IMR-90 (cell line): ENCODE data around the gene CHMP1A. TPM values are rescaled to one million over a fixed set of nuclear protein-coding genes. Genes with fewer than 3 reads are reported as not detected.

Experiments
- ATAC-seq: fragments of 200-7000 bp; cut with Tn5 transposase; 2 replicates; pipeline ENCODE4 v1.9.1; 2020; ENCODE audit warnings: low read depth, mild to moderate bottlenecking, moderate library complexity
- BruUV-seq: library from RNA; stranded (reverse); fragments of 400-500 nt; replicated peaks from 2 replicates; lab custom pipeline; 2021; lab: Mats Ljungman, UMichigan
- CTCF ChIA-PET: fragments of 300-600 bp; formaldehyde crosslinking; extraction: SDS; loops from one replicate; lab custom pipeline; 2021; ENCODE audit warnings: antibody characterized with exemption; lab: Yijun Ruan, JAX
- POLR2A ChIA-PET: fragments of 300-600 bp; sonication (Branson Sonifier 250); formaldehyde crosslinking; loops from one replicate; lab custom pipeline; 2022; ENCODE audit warnings: antibody characterized with exemption; ENCODE audit not compliant: unreplicated experiment; lab: Charles Lee
- DNase-seq: peaks from one replicate; pipeline ENCODE4 v3.0.0; 2013
- H2AFZ ChIP-seq: replicated peaks from 2 replicates; pipeline ENCODE3; 2013; ENCODE audit warnings: low read length, mild to moderate bottlenecking; ENCODE audit not compliant: poor library complexity
- H2AK5ac ChIP-seq: 2 replicates; pipeline ENCODE4 v1.6.1; 2013; ENCODE audit warnings: low read depth, low read length, inconsistent platforms
- H2AK9ac ChIP-seq: replicated peaks from 2 replicates; pipeline ENCODE3; 2013; ENCODE audit warnings: mild to moderate bottlenecking, low read depth, low read length, moderate library complexity; ENCODE audit not compliant: poor library complexity
- H2BK120ac ChIP-seq: 2 replicates; pipeline ENCODE4 v1.6.1; 2013; ENCODE audit warnings: low read depth, low read length, inconsistent platforms
- H2BK15ac ChIP-seq: 3 replicates; pipeline ENCODE4 v1.6.1; 2013; ENCODE audit warnings: low read depth, low read length, inconsistent platforms
- H2BK20ac ChIP-seq: 2 replicates; pipeline ENCODE4 v1.6.1; 2013; ENCODE audit warnings: low read depth, mild to moderate bottlenecking, inconsistent platforms, low read length, moderate library complexity
- H2BK5ac ChIP-seq: 2 replicates; pipeline ENCODE4 v1.6.1; 2013; ENCODE audit warnings: mild to moderate bottlenecking, low read depth, low read length, inconsistent platforms; ENCODE audit not compliant: poor library complexity, severe bottlenecking
- H3K14ac ChIP-seq: replicated peaks from 2 replicates; pipeline ENCODE4 v1.6.1; 2013; ENCODE audit warnings: low read depth, low read length, inconsistent platforms
- H3K18ac ChIP-seq: 2 replicates; pipeline ENCODE4 v1.6.1; 2013; ENCODE audit warnings: low read depth, low read length, control low read depth
- H3K23ac ChIP-seq: 2 replicates; pipeline ENCODE4 v1.6.1; 2013; ENCODE audit warnings: low read depth, low read length, inconsistent platforms
- H3K27ac ChIP-seq: 2 replicates; pipeline ENCODE4 v1.5.1; 2013; ENCODE audit warnings: mild to moderate bottlenecking, control low read depth, low read length; ENCODE audit not compliant: insufficient read depth
- H3K27me3 ChIP-seq: 2 replicates; pipeline ENCODE4 v1.6.1; 2013; ENCODE audit warnings: low read length; ENCODE audit not compliant: control insufficient read depth, insufficient read depth
- H3K36me3 ChIP-seq: 2 replicates; pipeline ENCODE4 v1.6.1; 2013; ENCODE audit warnings: low read length, mixed read lengths; ENCODE audit not compliant: control insufficient read depth, insufficient read depth
- H3K4ac ChIP-seq: 2 replicates; pipeline ENCODE4 v1.6.1; 2013; ENCODE audit warnings: low read depth, low read length, inconsistent platforms
- H3K4me1 ChIP-seq: 2 replicates; pipeline ENCODE4 v1.6.1; 2013; ENCODE audit warnings: low read length, mixed read lengths; ENCODE audit not compliant: control insufficient read depth, insufficient read depth
- H3K4me2 ChIP-seq: 2 replicates; pipeline ENCODE4 v1.6.1; 2013; ENCODE audit warnings: low read depth, mild to moderate bottlenecking, control low read depth, low read length, moderate library complexity
- H3K4me3 ChIP-seq: 2 replicates; pipeline ENCODE4 v1.5.1; 2013; ENCODE audit warnings: low read depth, mild to moderate bottlenecking, control low read depth, low read length, moderate library complexity; ENCODE audit not compliant: insufficient read depth
- H3K56ac ChIP-seq: 2 replicates; pipeline ENCODE4 v1.6.1; 2013; ENCODE audit warnings: low read length, inconsistent platforms; ENCODE audit not compliant: insufficient read depth; ENCODE audit errors: extremely low read depth
- H3K79me1 ChIP-seq, 2 experiments: 2 replicates each; pipeline ENCODE4 v1.6.1; 2013; ENCODE audit warnings: low read length in 2 of 2, inconsistent platforms in 1 of 2, low read depth in 1 of 2
- H3K9ac ChIP-seq: 2 replicates; pipeline ENCODE4 v1.6.1; 2013; ENCODE audit warnings: low read depth, low read length, control low read depth
- H3K9me1 ChIP-seq: 2 replicates; pipeline ENCODE4 v1.6.1; 2013; ENCODE audit warnings: low read length, inconsistent platforms; ENCODE audit not compliant: insufficient read depth
- H3K9me3 ChIP-seq: 2 replicates; pipeline ENCODE4 v1.6.1; 2013; ENCODE audit warnings: low read length; ENCODE audit not compliant: control insufficient read depth, insufficient read depth
- H4K20me1 ChIP-seq: 2 replicates; pipeline ENCODE4 v1.6.1; 2013; ENCODE audit warnings: low read length, inconsistent platforms; ENCODE audit not compliant: insufficient read depth
- H4K5ac ChIP-seq: 2 replicates; pipeline ENCODE4 v1.6.1; 2013; ENCODE audit warnings: mild to moderate bottlenecking, low read depth, low read length, control low read depth
- H4K8ac ChIP-seq, 2 experiments: 2 replicates each; pipeline ENCODE4 v1.6.1; 2013; ENCODE audit warnings: low read depth in 2 of 2, low read length in 2 of 2, control low read depth in 1 of 2, inconsistent platforms in 1 of 2
- H4K91ac ChIP-seq: 2 replicates; pipeline ENCODE4 v1.6.1; 2013; ENCODE audit warnings: low read depth, low read length, inconsistent platforms; ENCODE audit not compliant: insufficient read depth
- BHLHE40 ChIP-seq: fragments of 150-350 bp; IDR thresholded peaks from 2 replicates; pipeline ENCODE4 v1.6.1; 2016; ENCODE audit warnings: mild to moderate bottlenecking, low read depth, low read length
- CHD1 ChIP-seq: IDR thresholded peaks from 2 replicates; pipeline ENCODE4 v1.6.1; 2012; ENCODE audit warnings: low read depth, low read length, improper control_type of control experiment
- CTCF ChIP-seq: conservative IDR thresholded peaks from 2 replicates; pipeline ENCODE4 v1.5.1; 2012; ENCODE audit warnings: mild to moderate bottlenecking, low read depth, low read length, improper control_type of control experiment
- ELK1 ChIP-seq: fragments of 150-350 bp; IDR thresholded peaks from 2 replicates; pipeline ENCODE4 v1.6.1; 2016; ENCODE audit warnings: low read depth, mild to moderate bottlenecking, low read length, moderate library complexity, borderline replicate concordance
- FOS ChIP-seq: fragments of 150-350 bp; IDR thresholded peaks from 2 replicates; pipeline ENCODE4 v1.6.1; 2016; ENCODE audit warnings: low read depth, low read length
- MAFK ChIP-seq: IDR thresholded peaks from 2 replicates; pipeline ENCODE4 v1.6.1; 2012; ENCODE audit warnings: low read depth, low read length, improper control_type of control experiment
- MAZ ChIP-seq: IDR thresholded peaks from 2 replicates; pipeline ENCODE4 v1.6.1; 2012; ENCODE audit warnings: low read depth, mild to moderate bottlenecking, low read length, improper control_type of control experiment, moderate library complexity, borderline replicate concordance
- MXI1 ChIP-seq: IDR thresholded peaks from 2 replicates; pipeline ENCODE4 v1.6.1; 2012; ENCODE audit warnings: low read depth, mild to moderate bottlenecking, low read length, moderate library complexity, borderline replicate concordance
- NFE2L2 ChIP-seq: fragments of 150-350 bp; IDR thresholded peaks from 2 replicates; pipeline ENCODE4 v1.6.1; 2016; ENCODE audit warnings: low read depth, mild to moderate bottlenecking, low read length
- POLR2A ChIP-seq: IDR thresholded peaks from 2 replicates; pipeline ENCODE4 v1.6.1; 2012; ENCODE audit warnings: mild to moderate bottlenecking, low read depth, low read length
- RAD21 ChIP-seq: IDR thresholded peaks from 2 replicates; pipeline ENCODE4 v1.6.1; 2012; ENCODE audit warnings: low read length, improper control_type of control experiment
- RCOR1 ChIP-seq: IDR thresholded peaks from 2 replicates; pipeline ENCODE4 v1.6.1; 2012; ENCODE audit warnings: mild to moderate bottlenecking, low read length, improper control_type of control experiment; ENCODE audit not compliant: insufficient replicate concordance
- RFX5 ChIP-seq: IDR thresholded peaks from 2 replicates; pipeline ENCODE4 v1.8.0; 2012; ENCODE audit warnings: low read depth, mild to moderate bottlenecking, low read length, moderate library complexity
- SMC3 ChIP-seq: fragments of 150-350 bp; IDR thresholded peaks from 2 replicates; pipeline ENCODE4 v1.6.1; 2016; ENCODE audit warnings: low read depth, mild to moderate bottlenecking, antibody characterized with exemption, low read length, moderate library complexity
- WGBS, 2 experiments: methylation state at CpG; one replicate each; pipeline versions ENCODE4 v1.1.5 to v1.1.7; 2013; ENCODE audit warnings: missing lambda C conversion rate in 2 of 2; ENCODE audit not compliant: insufficient read length in 1 of 2; ENCODE audit errors: extremely low coverage in 2 of 2; 5-methylcytosine and 5-hydroxymethylcytosine counted together
- dilution Hi-C: fragments of 300-500 bp; cut with HindIII; formaldehyde crosslinking; loops from one replicate; pipeline ENCODE4 v1.14.3; 2018; ENCODE audit warnings: low sequenced_read_pairs; ENCODE audit not compliant: unreplicated experiment
- in situ Hi-C: fragments of 300-500 bp; cut with MboI; formaldehyde crosslinking; loops from 3 replicates; pipeline ENCODE4 v1.14.3; 2019; ENCODE audit warnings: low sequenced_read_pairs, inconsistent platforms, mixed read lengths
- intact Hi-C: fragments of 100-400 bp; cut with micrococcal nuclease; formaldehyde crosslinking; loops from 2 replicates; pipeline ENCODE4 v1.10.0; 2022
- polyA plus RNA-seq, 3 experiments: library from polyadenylated mRNA; depleted of rRNA; stranded (reverse); fragments of >200 nt; gene quantifications; 2 replicates each; pipeline ENCODE4 v1.2.3, GENCODE V29; 2012; ENCODE audit warnings: low replicate concordance in 1 of 3
- total RNA-seq: library from RNA; depleted of rRNA; stranded (reverse); fragments of >200 nt; gene quantifications from 2 replicates; pipeline ENCODE4 v1.2.3, GENCODE V29; 2012

CHMP1A gene
- total and polyA plus RNA-seq, 2 of the 4 experiments (the other 2 are of a cell fraction) = 97.3 to 99.8 TPM

GRCh38 chr16:89691231-89691985 lies 33.9 kb upstream of the CHMP1A start:
- peaks cover 47% of the 10 kb centered on the region for H3K36me3 ChIP-seq
- no TSS peak for BruUV-seq
- H2AK9ac ChIP-seq = no peak overlapping the region
- no peak overlapping the region for H2BK5ac ChIP-seq
- no peak overlapping the region for H3K4me2 ChIP-seq
- peaks cover 28 to 36% of the 10 kb centered on the region in 2 experiments for H3K79me1 ChIP-seq
- ChIA-PET CTCF (no interaction called here), POLR2A (no interaction called here)
- peaks cover 3% of the 10 kb centered on the region for H3K4me1 ChIP-seq
- TF ChIP-seq NFE2L2 (no peak), CHD1 (no peak), RAD21 (no peak), BHLHE40 (no peak), CTCF (no peak), FOS (no peak), RFX5 (no peak), MXI1 (no peak), POLR2A (no peak), SMC3 (no peak), MAFK (no peak), MAZ (no peak), ELK1 (no peak), RCOR1 (no peak)
- H3K56ac ChIP-seq = no peak overlapping the region
- no peak overlapping the region for H2BK20ac ChIP-seq
- H3K9ac ChIP-seq = no peak overlapping the region
- ATAC-seq (no peak), DNase-seq (no peak)
- H4K8ac ChIP-seq = no peak overlapping the region
- WGBS, 2 experiments = 100% methylated on average over 2 of the region's 21 CpGs; no CpG with 5 or more reads in 1 of the 2 experiments
- no peak overlapping the region for H4K5ac ChIP-seq
- intact Hi-C loops = no loop called here
- no peak overlapping the region for H2BK15ac ChIP-seq
- H4K20me1 ChIP-seq = peaks cover 9% of the 10 kb centered on the region
- no peak overlapping the region; the same call in 1 of the 2 replicates for H2AK5ac ChIP-seq
- no peaks in the 10 kb centered on the region for H3K9me3 ChIP-seq
- H3K14ac ChIP-seq = no peak overlapping the region
- no peaks in the 10 kb centered on the region for H3K27me3 ChIP-seq
- H3K23ac ChIP-seq = no peak overlapping the region
- H3K4me3 ChIP-seq = no peak overlapping the region
- no peak overlapping the region for H4K91ac ChIP-seq
- no peak overlapping the region for H2BK120ac ChIP-seq
- dilution Hi-C loops = no loop called here
- in situ Hi-C loops = no loop called here
- no peak overlapping the region for H3K27ac ChIP-seq
- no peak overlapping the region for H2AFZ ChIP-seq
- no peak overlapping the region for H3K4ac ChIP-seq
- peaks cover 6% of the 10 kb centered on the region; the same call in 1 of the 2 replicates for H3K9me1 ChIP-seq
- no peak overlapping the region for H3K18ac ChIP-seq
